Upper lobe of left lung (tissue), 6 donors: ENCODE results near the gene LMBRD2. TPM values are rescaled to one million over a fixed set of nuclear protein-coding genes. Genes with fewer than 3 reads are reported as not detected.

ENCODE experiments used
- ATAC-seq, 2 donors: fragments of 200-7000 bp; cut with Tn5 transposase; one replicate each; pipeline ENCODE4 v1.9.1; 2022; ENCODE audit warnings: mild to moderate bottlenecking in 2 of 2, moderate library complexity in 2 of 2; ENCODE audit not compliant: low FRiP score in 2 of 2
- DNase-seq, 2 donors: peaks; one replicate each; pipeline ENCODE4 v3.0.0-alpha.2; 2019 to 2020
- H3K27ac ChIP-seq, 4 donors: fragments of 200-600 bp; sonication (generic); one replicate each; pipeline ENCODE4 v1.5.1; 2016 to 2019
- H3K27me3 ChIP-seq, 4 donors: fragments of 200-600 bp; sonication (generic); one replicate each; pipeline ENCODE4 v1.5.1; 2017 to 2019
- H3K36me3 ChIP-seq, 4 donors: fragments of 200-600 bp; sonication (generic); one replicate each; pipeline ENCODE4 v1.5.1; 2016 to 2019
- H3K4me1 ChIP-seq, 4 donors: fragments of 200-600 bp; sonication (generic); one replicate each; pipeline ENCODE4 v1.5.1; 2018 to 2019
- H3K4me3 ChIP-seq, 4 donors: fragments of 200-600 bp; sonication (generic); one replicate each; pipeline ENCODE4 v1.5.1; 2017 to 2019; ENCODE audit warnings: mild to moderate bottlenecking in 2 of 4, moderate library complexity in 1 of 4
- H3K9me3 ChIP-seq, 4 donors: fragments of 200-600 bp; sonication (generic); one replicate each; pipeline ENCODE4 v1.5.1; 2018 to 2019
- EP300 ChIP-seq, 4 donors: sonication (generic); formaldehyde crosslinking; IDR thresholded peaks; one replicate each; pipeline ENCODE4 v1.5.1; 2017; ENCODE audit warnings: antibody characterized with exemption in 4 of 4, control low read depth in 2 of 4
- POLR2A ChIP-seq, 4 donors: fragments of 450-650 bp; IDR thresholded peaks; one replicate each; pipeline ENCODE4 v1.5.1; 2016 to 2017; ENCODE audit warnings: antibody characterized with exemption in 4 of 4, mild to moderate bottlenecking in 2 of 4
- POLR2AphosphoS5 ChIP-seq, 2 donors: sonication (generic); formaldehyde crosslinking; IDR thresholded peaks; one replicate each; pipeline ENCODE4 v1.5.1; 2017; ENCODE audit warnings: antibody characterized with exemption in 2 of 2
- WGBS, 2 donors: methylation state at CpG; one replicate each; pipeline ENCODE4 v1.1.5; 2017 to 2018; 5-methylcytosine and 5-hydroxymethylcytosine counted together
- total RNA-seq, 6 donors: library from RNA; depleted of rRNA in 4 of 6; stranded (reverse); fragments of >200 nt in 4 of 6; gene quantifications; one replicate each; pipeline versions ENCODE4 v1.1.0 to v1.2.1, GENCODE V29; 2016 to 2021
- TF ChIP-seq, protein P1 (sequence below), 6 experiments: fragments of 450-650 bp in 4 of 6; fragments of 200-600 bp in 2 of 6; sonication (generic) in 2 of 6; IDR thresholded peaks; one replicate each; pipeline ENCODE4 v1.5.1; 2016 to 2019; ENCODE audit warnings: antibody characterized with exemption in 6 of 6
- donor health status: DM: no; HTN: no; CAD: no; lungs with moderate emphysema.
- donor health status: DM: no; HTN: yes; CAD: no; lungs with severe emphysema.

Gene LMBRD2
- total RNA-seq, 6 donors from 2014 or later: 3.8 to 27.0 (median 8.8) TPM

DNA sequence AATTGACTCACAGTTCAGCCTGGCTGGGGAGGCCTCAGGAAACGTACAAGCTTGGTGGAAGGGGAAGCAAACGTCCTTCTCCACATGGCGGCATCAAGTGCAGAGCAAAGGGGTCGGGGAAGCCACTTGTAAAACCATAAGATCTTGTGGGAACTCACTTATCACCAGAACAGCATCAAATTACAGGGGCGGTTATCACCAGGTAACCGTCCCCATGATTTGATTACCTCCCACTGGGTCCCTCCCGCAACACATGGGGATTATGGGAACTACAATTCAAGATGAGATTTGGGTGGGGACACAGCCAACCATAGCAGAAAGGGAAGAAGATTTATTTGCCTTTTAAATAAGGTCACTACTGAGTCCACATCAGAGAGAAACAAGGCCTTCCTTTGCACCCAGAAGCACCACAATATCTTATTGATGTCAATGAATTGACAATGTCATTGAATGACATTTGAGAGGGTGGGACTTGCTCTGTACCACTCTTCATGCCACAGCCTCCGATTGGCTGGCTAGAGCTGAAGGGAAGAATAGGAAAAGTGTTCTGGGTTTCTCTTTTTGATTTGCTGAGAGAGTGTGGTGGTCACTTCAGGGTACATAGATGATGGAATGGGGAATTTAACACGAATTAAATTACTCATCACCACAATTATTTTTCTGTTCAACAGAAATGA, 11.3 kb upstream of the LMBRD2 start:
- no peak for ATAC-seq
- H3K27ac ChIP-seq: no peak overlapping the region
- no peaks in the 10 kb centered on the region for H3K27me3 ChIP-seq
- H3K36me3 ChIP-seq: peaks cover 9 to 85% (median 37%) of the 10 kb centered on the region in 4 donors
- TF ChIP-seq POLR2A (IDR thresholded peaks at IDR 0.05): no peak
- TF ChIP-seq, protein P1, sequence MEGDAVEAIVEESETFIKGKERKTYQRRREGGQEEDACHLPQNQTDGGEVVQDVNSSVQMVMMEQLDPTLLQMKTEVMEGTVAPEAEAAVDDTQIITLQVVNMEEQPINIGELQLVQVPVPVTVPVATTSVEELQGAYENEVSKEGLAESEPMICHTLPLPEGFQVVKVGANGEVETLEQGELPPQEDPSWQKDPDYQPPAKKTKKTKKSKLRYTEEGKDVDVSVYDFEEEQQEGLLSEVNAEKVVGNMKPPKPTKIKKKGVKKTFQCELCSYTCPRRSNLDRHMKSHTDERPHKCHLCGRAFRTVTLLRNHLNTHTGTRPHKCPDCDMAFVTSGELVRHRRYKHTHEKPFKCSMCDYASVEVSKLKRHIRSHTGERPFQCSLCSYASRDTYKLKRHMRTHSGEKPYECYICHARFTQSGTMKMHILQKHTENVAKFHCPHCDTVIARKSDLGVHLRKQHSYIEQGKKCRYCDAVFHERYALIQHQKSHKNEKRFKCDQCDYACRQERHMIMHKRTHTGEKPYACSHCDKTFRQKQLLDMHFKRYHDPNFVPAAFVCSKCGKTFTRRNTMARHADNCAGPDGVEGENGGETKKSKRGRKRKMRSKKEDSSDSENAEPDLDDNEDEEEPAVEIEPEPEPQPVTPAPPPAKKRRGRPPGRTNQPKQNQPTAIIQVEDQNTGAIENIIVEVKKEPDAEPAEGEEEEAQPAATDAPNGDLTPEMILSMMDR (IDR thresholded peaks at IDR 0.05): no peak
- TF ChIP-seq POLR2AphosphoS5 (IDR thresholded peaks at IDR 0.05): no peak
- TF ChIP-seq EP300 (IDR thresholded peaks at IDR 0.05): no peak
- WGBS, 2 donors: 90% methylated on average over 9 of the region's 9 CpGs
- H3K4me1 ChIP-seq: no peaks in the 10 kb centered on the region
- no peaks in the 10 kb centered on the region for H3K9me3 ChIP-seq
- no peak for DNase-seq
- H3K4me3 ChIP-seq: no peak overlapping the region

DNA sequence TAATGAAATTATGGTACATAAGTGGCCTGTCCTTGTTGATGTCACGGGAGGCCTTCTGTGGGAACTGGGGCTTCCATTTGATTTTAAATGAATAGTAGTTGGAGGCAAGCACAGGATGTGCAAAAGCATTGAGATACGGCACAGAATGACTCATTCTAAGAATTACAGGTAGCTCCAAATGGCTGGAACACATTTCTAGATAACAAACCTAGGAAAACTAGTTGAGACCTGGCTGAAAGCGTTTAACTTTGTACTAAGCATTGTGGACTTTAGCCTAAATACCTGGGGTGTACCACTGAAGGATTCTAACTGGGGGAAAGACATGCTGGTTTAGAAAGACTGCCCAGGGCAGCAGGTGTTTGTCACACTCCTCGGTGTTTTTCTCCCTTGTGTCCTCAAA, 9.7 kb upstream of the LMBRD2 start:
- Histone ChIP-seq H3K36me3 (peaks cover 2 to 84% (median 28%) of the 10 kb centered on the region in 4 donors), H3K9me3 (no peaks in the 10 kb centered on the region), H3K4me1 (peaks cover 0 to 3% (median 0%) of the 10 kb centered on the region in 4 donors), H3K27ac (no peak overlapping the region), H3K4me3 (no peak overlapping the region), H3K27me3 (no peaks in the 10 kb centered on the region)
- DNase-seq: no peak
- TF ChIP-seq, protein P1 (IDR thresholded peaks at IDR 0.05): no peak
- no peak for ATAC-seq
- whole genome bisulfite sequencing, 2 donors: 94% methylated on average over 4 of the region's 4 CpGs

DNA sequence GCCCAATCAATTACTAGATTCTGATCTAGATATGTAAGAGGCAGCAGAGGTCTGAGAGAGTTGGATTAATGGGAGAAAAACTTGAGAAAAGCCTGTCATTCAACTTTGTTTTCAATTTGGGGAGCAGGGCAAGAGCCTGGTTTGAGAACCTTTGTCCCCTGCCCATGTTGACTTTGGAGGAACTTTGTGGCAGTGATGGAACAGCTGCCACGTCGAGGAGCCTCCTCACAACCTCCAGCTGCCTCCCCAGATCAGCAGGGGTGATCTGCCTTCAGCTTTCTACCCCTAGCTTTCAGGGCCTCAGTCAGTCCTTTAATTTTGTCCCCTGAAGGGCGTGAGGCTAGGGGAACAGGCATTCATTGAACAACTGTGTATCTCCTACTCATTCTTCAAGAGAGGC, 8.9 kb upstream of the LMBRD2 start:
- H3K4me1 ChIP-seq: peaks cover 0 to 10% (median 0%) of the 10 kb centered on the region in 4 donors
- H3K9me3 ChIP-seq: no peaks in the 10 kb centered on the region
- no peak overlapping the region for H3K27ac ChIP-seq
- no peaks in the 10 kb centered on the region for H3K27me3 ChIP-seq
- TF ChIP-seq POLR2AphosphoS5 (IDR thresholded peaks at IDR 0.05) (no peak), POLR2A (IDR thresholded peaks at IDR 0.05) (no peak), EP300 (IDR thresholded peaks at IDR 0.05) (no peak)
- 89 to 90% methylated on average over 3 of the region's 3 CpGs for WGBS, 2 donors
- no peak overlapping the region for H3K4me3 ChIP-seq
- ATAC-seq (no peak), DNase-seq (no peak)
- H3K36me3 ChIP-seq: peaks cover 2 to 76% (median 28%) of the 10 kb centered on the region in 4 donors

DNA sequence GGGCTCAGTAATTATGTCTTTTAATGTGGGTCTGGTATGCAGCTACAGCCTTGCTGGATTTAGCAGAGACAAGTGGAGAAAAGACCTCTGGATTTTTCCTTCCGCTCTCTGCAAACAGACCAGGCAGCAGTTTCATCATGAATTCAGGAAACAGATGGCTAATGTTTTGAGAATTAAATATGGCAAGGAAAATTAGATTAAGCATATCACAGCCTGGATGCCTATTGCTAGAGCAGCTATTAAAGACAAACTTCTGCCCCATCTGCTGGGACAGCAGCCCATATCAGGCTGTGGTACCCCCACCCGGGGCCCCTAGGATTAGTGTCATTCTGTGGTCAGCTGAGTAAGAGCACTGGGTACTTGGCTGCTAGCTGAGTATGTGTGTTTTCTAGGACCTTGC, 6.5 kb upstream of the LMBRD2 start:
- DNase-seq (no peak), ATAC-seq (no peak)
- no peak overlapping the region for H3K4me3 ChIP-seq
- no peak overlapping the region for H3K27ac ChIP-seq
- H3K36me3 ChIP-seq: peaks cover 0 to 69% (median 19%) of the 10 kb centered on the region in 4 donors
- peaks cover 7 to 25% (median 8%) of the 10 kb centered on the region in 4 donors for H3K4me1 ChIP-seq
- H3K9me3 ChIP-seq: no peaks in the 10 kb centered on the region
- H3K27me3 ChIP-seq: no peaks in the 10 kb centered on the region
- WGBS, 2 donors: 63 to 68% methylated on average over 2 of the region's 2 CpGs
- TF ChIP-seq, protein P1 (IDR thresholded peaks at IDR 0.05): no peak
- TF ChIP-seq POLR2A (IDR thresholded peaks at IDR 0.05) (no peak), POLR2AphosphoS5 (IDR thresholded peaks at IDR 0.05) (no peak), EP300 (IDR thresholded peaks at IDR 0.05) (no peak)

DNA sequence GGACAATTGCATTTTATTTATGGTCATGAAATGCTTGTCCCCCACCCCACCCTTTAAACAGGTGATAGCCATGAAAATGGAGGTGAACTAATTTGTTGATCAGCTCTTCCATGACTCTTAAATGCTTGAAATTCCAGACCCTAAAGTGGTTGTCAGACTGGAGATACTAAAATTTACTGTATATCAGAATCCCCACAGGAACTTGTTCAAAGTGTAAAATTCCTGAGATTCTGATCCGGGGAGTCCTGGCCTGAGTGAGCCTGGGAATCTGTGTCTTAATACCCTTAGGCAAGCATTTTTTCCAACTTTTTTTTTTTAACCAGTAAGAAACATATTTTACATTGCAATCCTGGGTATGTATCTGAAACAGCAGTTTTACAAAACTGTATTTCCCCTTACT, 4.9 kb upstream of the LMBRD2 start:
- ATAC-seq (no peak), DNase-seq (no peak)
- H3K4me3 ChIP-seq: no peak overlapping the region
- peak overlapping the region in 1 of 4 donors; percentile 21 for H3K27ac ChIP-seq
- H3K27me3 ChIP-seq: no peaks in the 10 kb centered on the region
- peaks cover 0 to 54% (median 10%) of the 10 kb centered on the region in 4 donors for H3K36me3 ChIP-seq
- WGBS, 2 donors: 39 to 48% methylated on average over 1 of the region's 1 CpG
- H3K4me1 ChIP-seq: peaks cover 15 to 35% (median 16%) of the 10 kb centered on the region in 4 donors
- no peaks in the 10 kb centered on the region for H3K9me3 ChIP-seq
- no peak for TF ChIP-seq EP300 (IDR thresholded peaks at IDR 0.05)
- TF ChIP-seq, protein P1 (IDR thresholded peaks at IDR 0.05): no peak
- TF ChIP-seq POLR2A (IDR thresholded peaks at IDR 0.05): no peak
- TF ChIP-seq POLR2AphosphoS5 (IDR thresholded peaks at IDR 0.05): no peak
